GM15510 (cell line): ENCODE data around the gene SLBP.

ENCODE experiments used
- POLR2A ChIP-seq: IDR thresholded peaks from 3 replicates; pipeline ENCODE4 v1.6.1; 2011; ENCODE audit warnings: borderline replicate concordance; ENCODE audit not compliant: insufficient read length; ENCODE audit errors: extremely low read depth

SLBP gene

GRCh38 chr4:1667273-1667672, 44.8 kb downstream of the SLBP start:
- TF ChIP-seq POLR2A = no peak

- no peak for TF ChIP-seq POLR2A
Measured at GRCh38 chr4:1666391-1666790, 45.7 kb downstream of the SLBP start.

- no peak for TF ChIP-seq POLR2A
Measured at GRCh38 chr4:1664141-1664540, 48.0 kb downstream of the SLBP start.

- TF ChIP-seq POLR2A = no peak
Measured at GRCh38 chr4:1663549-1663948, 48.6 kb downstream of the SLBP start.

GRCh38 chr4:1661695-1662094, 50.4 kb downstream of the SLBP start:
- TF ChIP-seq POLR2A = no peak

GRCh38 chr4:1660948-1661677, 51.0 kb downstream of the SLBP start:
- TF ChIP-seq POLR2A = no peak

GRCh38 chr4:1659104-1660043, 52.7 kb downstream of the SLBP start:
- no peak for TF ChIP-seq POLR2A

GRCh38 chr4:1658581-1658980, 53.5 kb downstream of the SLBP start:
- TF ChIP-seq POLR2A = no peak

GRCh38 chr4:1658146-1658545, 54.0 kb downstream of the SLBP start:
- no peak for TF ChIP-seq POLR2A

- no peak for TF ChIP-seq POLR2A
Measured at GRCh38 chr4:1656986-1657385, 55.1 kb downstream of the SLBP start.

- TF ChIP-seq POLR2A = no peak
Measured at GRCh38 chr4:1656132-1656531, 56.0 kb downstream of the SLBP start.

- no peak for TF ChIP-seq POLR2A
Measured at GRCh38 chr4:1655676-1656075, 56.4 kb downstream of the SLBP start.

GRCh38 chr4:1655081-1655480, 57.0 kb downstream of the SLBP start:
- no peak for TF ChIP-seq POLR2A

GRCh38 chr4:1654216-1654955, 57.7 kb downstream of the SLBP start:
- no peak for TF ChIP-seq POLR2A

GRCh38 chr4:1653776-1654175, 58.3 kb downstream of the SLBP start:
- TF ChIP-seq POLR2A = no peak
